GM19239 (cell line): Measurements from ENCODE around the gene SURF6.
A peak's percentile ranks its signal among the peaks of the same experiment; 100 is the strongest.

Experiments used
- DNase-seq: peaks from one replicate; pipeline ENCODE4 v3.0.0; 2011; ENCODE audit warnings: low spot score; ENCODE audit not compliant: insufficient read length
- FAIRE-seq: peaks from 2 replicates; lab custom pipeline; 2011; peaks lifted over from hg19 to GRCh38; lab: Jason Lieb, UNC

Gene SURF6

DNA sequence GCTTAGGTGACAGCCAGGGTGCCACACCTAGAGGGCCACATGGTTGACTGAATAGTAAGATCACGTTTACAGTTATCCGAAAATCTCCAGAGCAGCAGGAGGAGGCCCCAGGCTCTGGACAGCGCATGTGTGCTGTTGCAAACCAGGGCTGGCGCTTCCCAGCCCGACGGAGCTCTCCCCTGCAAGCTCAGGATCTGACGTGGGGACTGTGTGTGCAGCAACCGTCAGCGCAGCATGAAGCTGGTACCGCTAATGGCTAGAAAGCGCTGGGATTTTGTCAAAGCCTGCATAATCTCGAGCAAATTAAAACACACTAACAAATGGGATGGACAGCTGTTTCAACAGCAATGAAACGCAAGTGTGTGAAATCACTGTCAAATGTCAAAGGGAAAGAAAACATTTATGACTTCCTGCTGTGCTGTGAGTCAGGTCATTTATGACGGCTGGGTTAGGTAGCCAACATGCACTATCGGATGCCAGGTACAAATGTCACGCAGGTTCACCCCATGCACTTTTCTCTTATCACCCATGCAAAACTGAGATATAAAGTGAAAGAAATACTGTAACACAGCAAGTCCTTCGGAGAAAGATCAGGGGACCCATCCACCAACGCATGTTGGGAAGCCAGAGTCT, 32.4 kb upstream of the SURF6 start:
- FAIRE-seq: no peak

DNA sequence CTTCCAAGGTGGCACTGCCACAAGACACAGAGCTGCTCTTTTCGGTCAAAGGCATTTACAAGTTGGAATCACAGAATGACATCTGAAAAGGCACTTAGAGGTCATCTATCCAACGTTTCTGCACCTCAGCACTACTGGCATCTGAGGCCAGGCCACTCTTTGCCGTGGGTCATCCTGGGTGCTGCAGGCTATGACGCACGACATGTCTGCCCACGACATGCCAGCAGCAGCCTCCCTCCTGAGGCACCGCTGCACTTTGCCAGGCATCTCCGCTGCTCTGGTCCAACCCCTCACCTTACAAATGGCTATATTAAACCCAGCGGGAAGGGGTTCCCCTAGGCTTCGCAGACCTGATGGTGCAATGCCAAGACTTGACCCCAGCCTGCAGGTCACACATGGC, 31.8 kb upstream of the SURF6 start:
- DNase-seq (no peak), FAIRE-seq (no peak)

More for the DNA sequence above, 32.4 kb upstream of the SURF6 start:
- DNase-seq: no peak

DNA sequence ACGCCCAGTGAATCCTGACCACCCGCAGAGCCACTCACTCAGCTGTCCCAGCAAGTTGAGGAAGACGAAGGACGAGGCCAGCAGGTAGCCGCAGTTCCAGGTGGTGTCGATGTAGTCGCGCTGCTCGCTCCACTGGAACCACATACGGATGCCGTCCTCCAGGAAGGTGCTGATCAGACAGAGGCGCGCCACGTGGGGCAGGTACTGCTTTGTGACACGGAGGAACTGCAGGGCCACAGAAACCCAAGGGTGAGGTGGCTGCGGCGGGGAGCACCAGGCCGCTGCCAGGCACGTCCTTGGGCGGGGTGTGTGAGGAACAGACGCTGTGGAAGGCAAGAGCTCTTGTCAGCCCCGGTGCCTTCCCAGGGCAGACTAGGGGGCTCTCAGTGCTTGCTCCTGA, 31.2 kb upstream of the SURF6 start:
- FAIRE-seq: no peak
- no peak for DNase-seq

DNA sequence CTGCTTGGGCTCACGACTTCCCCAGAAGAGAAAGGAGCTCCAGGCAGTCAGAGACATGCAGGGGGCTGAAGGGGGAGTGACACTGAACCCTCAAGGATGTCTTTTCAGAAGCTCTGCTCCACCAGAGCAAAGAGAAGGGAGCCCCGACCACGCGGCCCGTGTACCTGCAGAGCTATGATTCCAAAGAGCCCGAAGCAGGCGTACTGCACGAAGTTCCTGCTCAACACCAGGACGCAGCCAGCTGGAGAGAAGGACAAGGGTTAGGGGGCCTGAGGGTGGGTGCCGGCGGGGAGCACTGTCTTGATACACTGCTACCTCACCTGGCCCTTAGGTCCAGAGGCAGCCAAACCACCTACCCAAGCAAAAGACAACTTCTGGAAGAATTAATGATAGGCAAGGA, 30.4 kb upstream of the SURF6 start:
- no peak for FAIRE-seq

DNA sequence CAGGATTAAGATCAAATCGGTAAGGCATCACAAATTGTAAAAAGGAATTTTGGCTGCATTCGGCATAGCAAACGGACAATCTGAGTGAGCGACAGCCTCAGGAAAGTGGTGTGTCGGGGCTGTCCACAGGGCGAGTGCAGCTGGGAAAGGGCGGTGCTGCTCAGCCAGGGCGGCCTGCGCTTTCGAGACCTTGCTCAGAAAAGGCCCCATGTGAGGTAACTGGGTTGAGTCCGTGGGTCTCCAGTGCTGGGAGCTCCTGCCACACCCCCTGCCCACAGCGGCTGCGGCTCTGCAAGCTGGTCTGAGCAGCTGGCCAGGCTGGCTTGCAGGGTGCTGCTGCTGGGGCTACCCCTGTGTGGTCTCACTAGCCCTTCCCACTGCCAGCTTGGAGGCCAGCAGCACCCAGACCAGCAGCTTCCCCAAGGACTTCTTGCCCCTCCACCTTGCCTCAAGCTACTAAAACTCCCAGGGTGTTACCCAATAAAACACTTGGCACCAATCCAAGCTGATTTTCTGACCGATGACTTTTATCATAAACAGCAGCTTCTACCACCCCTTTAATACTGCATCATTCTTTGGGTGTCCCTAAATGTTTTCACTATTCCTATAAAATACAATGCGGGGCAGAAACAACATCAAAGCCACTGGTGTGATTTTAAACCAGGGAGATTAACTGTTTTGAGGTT, 26.5 kb upstream of the SURF6 start:
- DNase-seq: no peak
- no peak for FAIRE-seq

More for the DNA sequence above, 30.4 kb upstream of the SURF6 start:
- DNase-seq: no peak

DNA sequence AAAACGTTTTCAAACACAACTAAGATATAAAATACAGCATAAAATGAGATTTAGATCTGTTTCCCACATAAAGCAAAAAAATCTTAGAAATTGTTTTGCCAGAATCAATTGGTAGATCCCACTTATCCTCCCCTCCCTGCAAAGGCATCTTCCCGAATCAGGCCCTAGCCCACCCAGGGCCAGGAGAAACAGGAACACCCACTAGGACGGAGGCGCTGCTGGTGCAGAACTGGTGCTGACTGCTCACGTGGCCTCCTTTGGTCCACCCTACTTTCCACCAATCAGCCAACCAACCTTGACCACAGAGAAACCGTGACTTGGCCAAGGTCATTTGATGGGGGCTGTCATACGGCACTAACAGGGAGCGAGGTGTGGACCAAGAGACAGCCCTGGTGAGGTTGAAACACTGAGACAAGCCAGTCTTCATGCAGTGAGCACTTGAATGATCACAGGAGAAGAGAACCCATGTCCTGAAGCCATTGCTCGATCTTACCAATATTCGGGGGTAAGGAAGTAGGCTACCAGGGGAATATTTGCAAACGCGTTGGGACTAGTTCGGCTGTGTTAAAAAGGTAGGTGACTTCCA, 25.6 kb upstream of the SURF6 start:
- FAIRE-seq (no peak), DNase-seq (no peak)

DNA sequence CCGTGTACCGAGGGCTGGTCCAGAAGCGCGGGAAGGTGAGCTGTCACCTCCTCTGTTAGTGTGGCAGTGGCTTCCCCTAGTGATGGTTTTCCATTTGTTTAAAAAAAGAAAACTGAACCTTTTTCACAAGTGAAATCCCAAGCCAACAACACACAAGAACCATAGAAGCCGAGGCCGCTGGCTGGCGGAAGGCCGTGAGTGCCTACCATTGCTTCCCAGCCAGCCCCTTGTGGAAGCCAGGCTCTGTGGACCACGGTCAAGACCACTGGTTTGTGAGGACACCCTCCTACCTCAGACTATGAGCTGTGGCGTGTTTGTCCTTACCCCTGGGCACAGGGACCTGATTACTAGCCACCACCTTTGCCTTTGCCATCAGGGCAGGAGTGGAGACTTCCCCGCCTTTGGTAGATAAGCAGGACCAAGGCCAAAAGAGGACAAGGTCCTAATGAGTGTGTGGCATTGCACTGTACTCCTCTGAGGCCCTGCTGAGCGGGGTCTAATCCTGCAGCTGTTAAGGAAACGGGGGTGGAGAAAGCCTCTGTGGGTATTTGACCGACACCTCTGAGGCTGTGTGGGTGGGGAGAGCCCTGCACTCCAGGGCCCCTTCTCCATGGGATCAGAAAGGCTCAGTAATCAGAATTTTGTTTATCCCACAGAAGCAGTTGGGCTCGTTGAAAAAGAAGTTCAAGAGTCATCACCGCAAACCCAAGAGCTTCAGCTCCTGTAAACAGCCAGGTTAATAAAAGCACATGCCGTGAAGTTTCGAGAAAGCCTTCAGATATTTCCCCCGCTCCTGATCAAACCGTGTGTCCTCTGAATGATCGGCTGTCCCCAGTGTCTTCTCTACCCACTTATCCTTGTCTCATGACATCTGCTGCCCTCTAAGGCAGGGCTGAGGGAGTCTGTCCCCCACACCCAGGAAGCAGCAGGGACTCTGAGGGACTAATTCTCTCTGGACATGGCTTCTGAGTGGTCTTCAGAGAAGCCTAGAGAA, 24.7 kb upstream of the SURF6 start:
- DNase-seq (no peak), FAIRE-seq (no peak)

DNA sequence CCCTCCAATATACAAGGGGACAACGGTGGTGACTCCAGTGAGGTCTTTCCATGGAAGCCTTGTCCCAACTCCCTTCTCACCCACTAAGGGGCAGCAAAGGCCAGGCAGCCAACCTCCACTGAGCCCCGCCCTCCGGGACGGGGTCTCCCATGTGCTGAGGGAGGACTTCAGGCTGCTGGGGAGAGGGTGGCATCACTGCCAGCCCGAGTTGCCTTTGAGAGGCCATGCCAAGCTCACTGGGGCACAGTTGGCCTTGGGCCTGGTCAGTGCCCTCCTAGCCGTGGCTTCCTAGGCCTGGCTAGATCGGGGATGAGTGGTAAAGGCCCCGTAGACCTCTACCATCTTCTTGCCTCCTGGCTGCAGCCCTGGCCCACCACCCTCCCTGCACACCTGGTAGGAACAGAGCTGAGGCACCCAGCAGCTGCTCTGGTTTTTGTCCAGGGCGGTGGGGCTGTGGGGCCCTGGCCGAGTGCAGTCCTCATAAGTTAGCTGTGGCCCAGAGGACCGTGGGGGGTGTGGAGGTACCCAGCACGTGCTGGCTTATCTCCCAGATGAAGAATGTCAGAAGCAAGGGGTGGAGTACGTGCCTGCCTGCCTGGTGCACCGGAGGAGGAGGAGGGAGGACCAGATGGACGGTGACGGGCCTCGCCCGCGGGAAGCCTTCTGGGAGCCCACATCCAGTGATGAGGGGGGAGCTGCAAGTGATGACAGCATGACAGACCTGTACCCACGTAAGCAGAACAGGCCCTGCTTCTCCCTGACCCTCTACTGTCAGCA, 23.6 kb upstream of the SURF6 start:
- no peak for DNase-seq
- no peak for FAIRE-seq

DNA sequence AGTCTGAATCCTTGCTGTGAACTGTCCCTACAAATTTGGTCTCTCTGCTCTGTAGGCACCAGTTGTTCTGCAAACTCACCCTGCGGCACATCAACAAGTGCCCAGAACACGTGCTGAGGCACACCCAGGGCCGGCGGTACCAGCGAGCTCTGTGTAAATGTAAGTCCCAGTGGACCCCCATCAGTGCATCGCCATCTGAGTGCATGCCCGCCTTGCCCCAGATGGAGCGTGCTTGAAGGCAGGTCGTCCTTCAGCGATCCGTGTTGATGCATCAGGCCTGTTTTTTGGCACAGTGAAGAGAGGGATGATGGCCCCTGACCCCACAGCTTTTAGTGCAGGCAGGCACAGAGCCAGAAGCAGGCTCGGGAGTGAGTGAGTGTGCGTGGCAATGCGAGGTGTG, 21.7 kb upstream of the SURF6 start:
- DNase-seq (no peak), FAIRE-seq (no peak)

DNA sequence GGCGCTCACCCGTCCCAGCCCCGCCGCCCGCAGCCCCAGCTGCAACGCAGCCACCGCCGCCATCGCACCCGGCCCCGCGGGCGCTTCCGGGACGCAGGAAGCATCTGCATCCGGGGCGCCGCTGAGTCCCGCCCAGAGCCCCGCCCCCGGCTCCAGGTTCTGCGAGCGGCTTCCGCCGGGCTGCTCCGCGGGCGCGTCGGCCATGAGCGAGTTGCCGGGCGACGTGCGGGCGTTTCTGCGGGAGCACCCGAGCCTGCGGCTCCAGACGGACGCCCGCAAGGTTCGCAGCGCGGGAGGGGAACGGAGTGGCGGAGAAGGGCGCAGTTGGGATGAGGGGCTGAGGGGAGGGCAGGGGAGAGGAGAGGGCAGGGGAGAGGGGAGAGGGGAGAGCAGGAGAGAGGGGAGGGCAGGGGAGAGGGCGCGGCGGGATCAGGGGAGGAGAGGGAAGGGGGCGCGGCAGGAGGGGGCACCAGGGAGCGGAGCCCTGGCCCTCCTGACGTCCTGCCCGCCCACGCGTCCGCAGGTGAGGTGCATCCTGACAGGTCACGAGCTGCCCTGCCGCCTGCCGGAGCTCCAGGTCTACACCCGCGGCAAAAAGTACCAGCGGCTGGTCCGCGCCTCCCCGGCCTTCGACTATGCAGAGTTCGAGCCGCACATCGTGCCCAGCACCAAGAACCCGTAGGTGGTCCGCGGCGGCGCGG, 20.6 kb upstream of the SURF6 start, which contains the start of the genes SURF1 and SURF2:
Gene SURF1 (minus strand): TSS at position 97 of the 701 bp plus-strand sequence. CDS start 34 bp downstream, at position 63.
Gene SURF2 (plus strand): TSS at position 160 of the 701 bp plus-strand sequence. CDS start 43 bp downstream, at position 203.
- peak; percentile 28 for FAIRE-seq
- peak; percentile 88 for DNase-seq

DNA sequence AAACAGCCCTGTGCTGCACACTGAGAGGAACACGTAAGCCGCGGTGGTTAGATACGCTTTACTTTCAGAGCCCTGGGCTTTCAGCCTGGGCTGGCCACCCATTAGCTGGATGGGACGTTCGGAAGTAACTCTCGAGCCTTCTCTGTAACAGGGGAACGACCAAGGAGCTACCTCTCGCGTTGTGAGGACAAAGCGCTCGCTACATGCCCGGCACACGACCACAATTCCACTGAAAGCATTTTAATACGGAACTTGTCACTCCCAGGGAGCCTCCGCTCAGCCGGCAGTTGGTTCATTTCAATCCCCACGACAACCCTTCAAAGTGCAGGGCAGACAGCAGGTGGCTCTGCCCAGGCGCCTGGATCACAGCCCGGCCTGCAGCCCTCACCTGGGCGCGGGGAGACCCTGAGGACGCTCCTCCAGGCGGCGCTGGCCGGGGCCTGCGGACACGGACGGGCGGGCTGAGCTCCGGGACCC, 19.9 kb upstream of the SURF6 start:
- DNase-seq (no peak), FAIRE-seq (no peak)

DNA sequence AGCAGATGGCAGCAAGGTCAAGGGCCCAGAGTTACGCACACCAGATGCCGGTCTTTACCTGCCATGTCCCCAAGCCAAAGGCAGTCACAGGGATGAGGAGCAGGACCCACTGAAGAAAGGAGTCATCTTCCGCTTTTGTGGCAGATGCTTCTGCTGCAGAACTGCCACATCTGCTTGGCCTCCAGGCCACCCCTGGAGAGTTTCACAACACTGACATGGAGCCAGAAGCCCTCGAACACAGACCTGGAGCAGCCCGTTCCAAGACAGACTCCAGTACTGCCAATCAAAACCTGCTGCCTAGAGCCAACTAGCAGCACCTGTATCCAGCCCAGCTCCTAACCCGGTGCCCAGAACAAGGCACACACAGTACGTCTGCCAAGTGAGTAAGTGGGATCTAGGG, 18.8 kb upstream of the SURF6 start:
- no peak for DNase-seq
- FAIRE-seq: no peak

DNA sequence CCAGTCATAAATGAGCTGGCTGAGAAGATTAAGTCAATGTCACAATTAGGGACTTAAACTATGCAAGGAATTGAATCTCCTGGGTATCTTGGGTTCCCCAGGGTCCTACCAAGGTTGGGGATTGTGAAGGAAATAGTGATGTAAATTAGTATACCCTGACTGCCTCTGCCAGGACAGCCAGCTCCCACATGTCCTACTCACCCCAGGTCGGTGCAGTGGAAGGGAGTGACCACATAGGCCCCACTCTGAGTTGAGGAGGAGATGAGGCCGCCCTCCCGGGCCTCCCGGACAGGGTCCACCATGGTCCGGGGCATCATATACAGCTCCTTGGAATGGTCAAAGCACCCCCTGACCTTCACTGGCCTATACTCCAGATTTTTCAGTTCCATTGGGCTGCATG, 17.6 kb upstream of the SURF6 start:
- FAIRE-seq (no peak), DNase-seq (no peak)

DNA sequence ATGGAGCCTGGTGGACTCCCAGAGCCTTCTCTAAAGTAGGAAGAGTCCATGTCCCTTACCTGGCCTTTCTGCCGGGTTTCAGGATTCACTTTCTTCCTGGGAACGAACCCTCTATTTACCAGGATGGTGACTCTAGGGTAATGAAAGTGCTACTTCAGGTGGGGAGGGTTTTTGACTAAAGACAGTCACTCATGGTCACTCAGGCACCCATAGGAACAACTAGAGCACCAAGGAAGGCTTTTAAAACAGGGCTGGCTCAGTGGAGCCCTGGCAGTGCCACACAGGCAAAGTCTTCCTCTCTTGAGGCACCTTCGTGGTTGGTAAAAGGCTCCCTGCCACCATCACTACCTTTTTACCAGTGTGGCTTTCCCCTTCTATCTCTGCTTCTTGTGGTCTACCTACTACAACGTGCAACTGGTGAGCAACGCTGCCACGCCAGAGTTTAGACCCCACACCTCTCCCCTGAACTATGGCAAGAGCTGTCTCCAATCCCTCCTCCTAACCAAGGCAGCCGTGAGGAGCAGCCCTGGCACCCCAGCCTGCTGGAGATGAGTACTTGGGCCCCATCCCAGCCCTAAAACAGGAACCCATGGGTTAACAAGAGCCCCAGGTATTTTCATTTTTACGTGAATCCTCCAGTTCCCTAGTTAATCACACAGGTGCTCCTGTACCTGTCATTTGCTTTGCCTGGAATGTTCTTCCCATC, 16.8 kb upstream of the SURF6 start:
- FAIRE-seq (no peak), DNase-seq (no peak)

DNA sequence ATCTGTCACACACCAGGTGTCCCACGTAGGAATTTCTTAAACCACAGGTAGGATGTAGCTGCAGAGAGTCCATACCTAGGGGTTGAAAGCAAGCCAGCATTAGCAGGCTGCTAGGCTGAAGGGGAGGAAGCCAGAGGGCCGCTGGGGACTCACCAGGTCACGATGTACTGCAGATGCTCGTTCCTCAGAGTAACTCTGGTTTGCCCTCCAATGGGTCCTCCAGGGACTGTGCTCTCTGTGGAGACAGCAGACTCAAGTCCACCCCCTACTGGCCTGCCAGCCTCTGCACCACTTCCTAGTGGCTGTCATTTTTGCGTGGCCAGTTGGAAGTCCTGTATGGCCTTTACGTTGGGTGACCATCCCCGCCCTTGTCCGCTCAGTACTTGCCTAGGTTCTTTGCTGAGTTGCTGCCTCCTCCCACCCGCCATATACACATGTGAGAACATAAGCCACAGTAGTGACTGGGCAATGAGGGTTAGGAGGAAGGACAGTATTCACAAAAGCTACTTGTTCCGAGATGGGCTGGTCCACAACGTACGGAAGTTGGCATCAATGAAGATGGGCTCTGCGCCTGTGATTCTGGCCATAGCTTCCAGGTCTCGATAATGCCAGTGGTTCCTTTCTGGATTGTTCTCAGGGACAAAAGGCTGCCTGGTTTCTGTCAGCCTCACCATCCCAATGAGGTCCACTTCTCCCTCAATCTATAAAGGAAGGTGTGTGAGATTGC, 16.1 kb upstream of the SURF6 start:
- no peak for FAIRE-seq
- no peak for DNase-seq

DNA sequence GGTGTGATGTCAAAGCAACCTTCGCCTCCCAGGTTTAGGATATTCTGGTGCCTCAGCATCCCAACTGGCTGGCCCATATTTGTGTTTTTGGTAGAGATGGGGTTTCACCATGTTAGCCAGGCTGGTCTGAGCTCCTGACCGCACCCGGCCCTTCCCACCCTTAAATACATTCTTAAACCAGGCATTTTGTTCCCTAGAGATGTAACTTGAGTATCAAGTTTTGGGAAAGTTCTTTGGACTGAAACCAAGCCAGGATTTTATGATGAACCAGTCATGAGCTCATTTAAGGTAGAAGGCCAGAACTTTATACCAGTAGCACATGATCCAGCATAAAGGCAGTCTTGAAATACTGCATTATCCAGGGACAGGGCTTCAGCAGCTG, 15.5 kb upstream of the SURF6 start:
- FAIRE-seq: no peak
- DNase-seq: no peak

DNA sequence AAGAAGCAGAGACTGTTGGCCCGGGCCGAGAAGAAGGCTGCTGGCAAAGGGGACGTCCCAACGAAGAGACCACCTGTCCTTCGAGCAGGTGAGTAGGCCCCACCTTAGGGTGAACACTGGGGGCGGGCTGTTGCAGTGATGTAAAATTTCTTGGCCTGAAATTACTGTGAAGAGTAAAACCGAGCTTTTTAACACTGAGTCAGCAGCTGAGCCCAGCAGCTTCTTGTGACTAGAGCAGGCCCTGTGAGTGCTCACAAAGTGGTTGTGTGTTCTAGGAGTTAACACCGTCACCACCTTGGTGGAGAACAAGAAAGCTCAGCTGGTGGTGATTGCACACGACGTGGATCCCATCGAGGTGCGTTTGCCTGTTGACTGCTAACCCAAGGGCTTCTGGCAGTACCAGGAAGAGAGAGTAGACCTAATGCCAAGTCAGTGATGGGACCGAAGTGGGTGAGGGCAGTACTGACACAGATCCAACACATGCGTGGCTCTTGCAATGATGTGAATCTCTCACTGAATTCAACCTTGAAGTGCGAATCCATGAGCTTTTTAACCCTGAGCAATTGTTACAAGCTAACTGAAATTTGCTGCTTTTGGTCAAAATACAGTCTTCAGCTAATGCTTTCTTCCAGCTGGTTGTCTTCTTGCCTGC, 14.1 kb upstream of the SURF6 start:
- no peak for FAIRE-seq

More for the DNA sequence above, 14.1 kb upstream of the SURF6 start:
- DNase-seq: no peak
